Suprapubic skin (tissue), 4 donors: ENCODE results near the gene ANAPC1.
"Not testable (repeated sequence)": the region's sequence is repeated elsewhere in the genome, so short reads cannot be mapped to it uniquely, and the experiment has no call there.

Experiments
- EP300 ChIP-seq: sonication (generic); formaldehyde crosslinking; IDR thresholded peaks from one replicate; pipeline ENCODE4 v1.6.1; 2017; ENCODE audit warnings: antibody characterized with exemption
- POLR2A ChIP-seq, 2 donors: fragments of 450-650 bp; IDR thresholded peaks; one replicate each; pipeline ENCODE4 v1.6.1; 2017; ENCODE audit warnings: antibody characterized with exemption in 2 of 2, mild to moderate bottlenecking in 2 of 2, moderate library complexity in 2 of 2
- POLR2AphosphoS5 ChIP-seq, 3 donors: sonication (generic); formaldehyde crosslinking; IDR thresholded peaks; one replicate each; pipeline ENCODE4 v1.6.1; 2017; ENCODE audit warnings: antibody characterized with exemption in 3 of 3
- TF ChIP-seq, protein P1 (sequence below), 2 donors: fragments of 200-600 bp in 1 of 2; fragments of 450-650 bp in 1 of 2; sonication (generic) in 1 of 2; IDR thresholded peaks; one replicate each; pipeline ENCODE4 v1.5.1; 2016 to 2019; ENCODE audit warnings: antibody characterized with exemption in 2 of 2, mild to moderate bottlenecking in 1 of 2, moderate library complexity in 1 of 2

DNA sequence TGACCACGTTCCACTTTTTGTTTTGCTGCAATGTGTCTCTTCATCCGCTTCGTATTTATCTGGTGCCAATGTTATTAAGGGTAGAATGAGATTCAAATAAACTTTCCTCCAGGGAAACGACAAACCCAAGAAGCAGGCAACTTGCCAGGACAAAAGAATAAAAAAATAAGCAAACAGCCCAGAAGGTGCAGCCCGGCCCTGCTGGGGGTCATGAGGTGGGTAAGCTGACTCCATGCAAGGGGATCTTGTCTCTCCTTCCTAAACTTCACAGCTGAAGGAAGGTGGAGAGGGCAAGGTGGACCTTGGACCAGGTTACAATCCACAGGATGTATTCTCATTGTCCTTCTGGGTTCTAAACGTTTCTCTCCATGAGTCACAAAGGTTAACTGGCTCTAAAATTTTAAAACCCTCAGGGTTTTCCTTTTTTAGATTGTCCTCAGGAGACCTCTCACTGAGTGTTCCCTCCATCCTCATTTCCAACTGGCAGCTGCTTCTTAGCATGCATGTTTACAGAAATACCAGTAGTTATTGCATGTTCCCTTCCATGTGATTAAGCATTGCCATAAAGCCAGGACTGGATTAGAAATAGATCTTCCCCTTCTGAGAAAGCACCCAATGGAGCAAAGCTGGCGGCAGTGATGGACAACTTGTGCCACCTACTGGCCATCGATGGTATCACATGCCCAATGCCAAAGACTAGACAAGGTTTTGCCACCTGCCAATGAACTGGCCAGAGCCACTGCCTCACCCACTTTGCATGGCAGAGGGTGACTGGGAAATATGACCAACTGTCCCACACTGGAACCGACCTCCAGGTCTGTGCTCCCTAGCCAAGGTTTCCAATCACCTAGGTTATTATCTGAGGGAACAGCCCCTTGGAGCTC lies 147.9 kb downstream of the ANAPC1 start:
- not testable (repeated sequence) for TF ChIP-seq POLR2A (IDR thresholded peaks at IDR 0.05); EP300; POLR2AphosphoS5 (IDR thresholded peaks at IDR 0.05)
- TF ChIP-seq, protein P1, sequence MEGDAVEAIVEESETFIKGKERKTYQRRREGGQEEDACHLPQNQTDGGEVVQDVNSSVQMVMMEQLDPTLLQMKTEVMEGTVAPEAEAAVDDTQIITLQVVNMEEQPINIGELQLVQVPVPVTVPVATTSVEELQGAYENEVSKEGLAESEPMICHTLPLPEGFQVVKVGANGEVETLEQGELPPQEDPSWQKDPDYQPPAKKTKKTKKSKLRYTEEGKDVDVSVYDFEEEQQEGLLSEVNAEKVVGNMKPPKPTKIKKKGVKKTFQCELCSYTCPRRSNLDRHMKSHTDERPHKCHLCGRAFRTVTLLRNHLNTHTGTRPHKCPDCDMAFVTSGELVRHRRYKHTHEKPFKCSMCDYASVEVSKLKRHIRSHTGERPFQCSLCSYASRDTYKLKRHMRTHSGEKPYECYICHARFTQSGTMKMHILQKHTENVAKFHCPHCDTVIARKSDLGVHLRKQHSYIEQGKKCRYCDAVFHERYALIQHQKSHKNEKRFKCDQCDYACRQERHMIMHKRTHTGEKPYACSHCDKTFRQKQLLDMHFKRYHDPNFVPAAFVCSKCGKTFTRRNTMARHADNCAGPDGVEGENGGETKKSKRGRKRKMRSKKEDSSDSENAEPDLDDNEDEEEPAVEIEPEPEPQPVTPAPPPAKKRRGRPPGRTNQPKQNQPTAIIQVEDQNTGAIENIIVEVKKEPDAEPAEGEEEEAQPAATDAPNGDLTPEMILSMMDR (IDR thresholded peaks at IDR 0.05) = peak in 1 of 2 donors; percentile 50
